HCT116 (cell line): Measurements from ENCODE around the gene RGS6. TPM values are rescaled to one million over a fixed set of nuclear protein-coding genes. Genes with fewer than 3 reads are reported as not detected.

Experiments used
- ATAC-seq: fragments of 200-7000 bp; cut with Tn5 transposase; 2 replicates; pipeline ENCODE4 v1.9.1; 2020; ENCODE audit warnings: mild to moderate bottlenecking, moderate library complexity
- BruUV-seq: library from RNA; stranded (reverse); fragments of 400-500 nt; replicated peaks from 2 replicates; lab custom pipeline; 2021; lab: Mats Ljungman, UMichigan
- CTCF ChIA-PET: fragments of 300-600 bp; sonication (Branson Sonifier 250); formaldehyde crosslinking; loops from one replicate; lab custom pipeline; 2021; ENCODE audit warnings: antibody characterized with exemption; lab: Charles Lee
- POLR2A ChIA-PET: fragments of 300-600, 350-600 bp; sonication (Branson Sonifier 250); formaldehyde crosslinking; loops from one replicate; lab custom pipeline; 2021; ENCODE audit warnings: antibody characterized with exemption; lab: Charles Lee
- RAD21 ChIA-PET, 2 experiments: fragments of 300-600 bp; sonication (Branson Sonifier 250); formaldehyde crosslinking; loops; one replicate each; lab custom pipeline; 2023; ENCODE audit warnings: low total read pairs in 2 of 2; ENCODE audit not compliant: uncharacterized antibody in 2 of 2, unreplicated experiment in 2 of 2, low non-redundant PET in 1 of 2; lab: Charles Lee
- DNase-seq: peaks from one replicate; pipeline ENCODE4 v3.0.0-alpha.2; 2010; ENCODE audit warnings: low read depth, low spot score
- H2AFZ ChIP-seq: fragments of 200-600 bp; shearing (Covaris generic), sonication (generic); 2 replicates; pipeline ENCODE4 v1.6.1; 2017; ENCODE audit warnings: low read depth, mixed run types, mixed read lengths, antibody characterized with exemption, low read length; ENCODE audit not compliant: poor library complexity, severe bottlenecking
- H3K27ac ChIP-seq: 2 replicates; pipeline ENCODE4 v1.5.1; 2012; ENCODE audit warnings: low read depth, low read length
- H3K27me3 ChIP-seq: fragments of 200-600 bp; sonication (generic); 2 replicates; pipeline ENCODE4 v1.6.1; 2016; ENCODE audit warnings: mixed run types, low read length, mixed read lengths; ENCODE audit not compliant: insufficient read depth
- H3K36me3 ChIP-seq, 2 experiments: fragments of 200-500 bp in 1 of 2; fragments of 200-600 bp in 1 of 2; sonication (Bioruptor generic) in 1 of 2; sonication (generic) in 1 of 2; 2 replicates each; pipeline versions ENCODE4 v1.5.1 to v1.6.1; 2014 to 2016; ENCODE audit warnings: low read length in 2 of 2, inconsistent platforms in 1 of 2, mixed read lengths in 1 of 2, mixed run types in 1 of 2; ENCODE audit not compliant: insufficient read depth in 2 of 2, control insufficient read depth in 1 of 2
- H3K4me1 ChIP-seq, 2 experiments: fragments of 200-600 bp in 1 of 2; sonication (generic) in 1 of 2; 2 replicates each; pipeline versions ENCODE4 v1.5.1 to v1.6.1; 2012 to 2017; ENCODE audit warnings: low read length in 2 of 2, inconsistent platforms in 1 of 2, mild to moderate bottlenecking in 1 of 2, mixed read lengths in 1 of 2, mixed run types in 1 of 2, moderate library complexity in 1 of 2; ENCODE audit not compliant: insufficient read depth in 2 of 2, control insufficient read depth in 1 of 2
- H3K4me2 ChIP-seq: fragments of 200-600 bp; sonication (generic); 2 replicates; pipeline ENCODE4 v1.6.1; 2017; ENCODE audit warnings: mixed run types, low read length, mixed read lengths
- H3K4me3 ChIP-seq, 2 experiments: fragments of 200-600 bp in 1 of 2; sonication (generic) in 1 of 2; replicated peaks in 1 of 2; 2 replicates each; pipeline ENCODE4 v1.5.1; 2011 to 2016; ENCODE audit warnings: low read length in 2 of 2, control low read depth in 1 of 2, low read depth in 1 of 2, mild to moderate bottlenecking in 1 of 2, mixed read lengths in 1 of 2, mixed run types in 1 of 2
- H3K79me2 ChIP-seq: fragments of 200-600 bp; sonication (generic); 2 replicates; pipeline ENCODE4 v1.6.1; 2017; ENCODE audit warnings: mild to moderate bottlenecking, mixed run types, low read length, moderate library complexity, mixed read lengths; ENCODE audit not compliant: insufficient read depth
- H3K9ac ChIP-seq: fragments of 200-600 bp; sonication (generic); 2 replicates; pipeline ENCODE4 v1.6.1; 2016; ENCODE audit warnings: low read length, mixed read lengths
- H3K9me2 ChIP-seq: fragments of 200-600 bp; sonication (generic), shearing (Covaris generic); 2 replicates; pipeline ENCODE4 v1.6.1; 2017; ENCODE audit warnings: mixed run types, mild to moderate bottlenecking, moderate library complexity; ENCODE audit not compliant: insufficient read depth
- H3K9me3 ChIP-seq, 2 experiments: fragments of 200-500 bp in 1 of 2; fragments of 200-600 bp in 1 of 2; sonication (Bioruptor generic) in 1 of 2; sonication (generic) in 1 of 2; 2 replicates each; pipeline ENCODE4 v1.6.1; 2014 to 2017; ENCODE audit warnings: low read length in 2 of 2, mixed read lengths in 2 of 2, inconsistent platforms in 1 of 2, low read depth in 1 of 2, mild to moderate bottlenecking in 1 of 2, mixed run types in 1 of 2, moderate library complexity in 1 of 2; ENCODE audit not compliant: control insufficient read depth in 1 of 2, insufficient read depth in 1 of 2
- H4K20me1 ChIP-seq: fragments of 200-600 bp; sonication (generic), shearing (Covaris generic); 2 replicates; pipeline ENCODE4 v1.6.1; 2017; ENCODE audit warnings: mixed run types, mild to moderate bottlenecking, moderate library complexity; ENCODE audit not compliant: insufficient read depth
- ATF3 ChIP-seq: IDR thresholded peaks from 2 replicates; pipeline ENCODE4 v1.6.1; 2012
- CBX3 ChIP-seq: IDR thresholded peaks from 2 replicates; pipeline ENCODE4 v1.6.1; 2012; ENCODE audit warnings: low read depth
- ELF1 ChIP-seq: IDR thresholded peaks from 2 replicates; pipeline ENCODE4 v1.6.1; 2012; ENCODE audit warnings: low read depth, borderline replicate concordance
- EZH2 ChIP-seq: fragments of 200-600 bp; sonication (generic); IDR thresholded peaks from 2 replicates; pipeline ENCODE4 v1.6.1; 2017; ENCODE audit warnings: antibody characterized with exemption, mixed run types
- EZH2phosphoT487 ChIP-seq: fragments of 200-600 bp; IDR thresholded peaks from 2 replicates; pipeline ENCODE4 v1.6.1; 2018; ENCODE audit warnings: antibody characterized with exemption, borderline replicate concordance
- FOSL1 ChIP-seq: IDR thresholded peaks from 2 replicates; pipeline ENCODE4 v1.6.1; 2012; ENCODE audit warnings: low read depth
- JUND ChIP-seq: IDR thresholded peaks from 2 replicates; pipeline ENCODE4 v1.6.1; 2012
- POLR2A ChIP-seq: IDR thresholded peaks from 2 replicates; pipeline ENCODE4 v1.7.0; 2011; ENCODE audit warnings: borderline replicate concordance; ENCODE audit not compliant: insufficient read depth, insufficient read length; ENCODE audit errors: extremely low read depth
- POLR2AphosphoS5 ChIP-seq: IDR thresholded peaks from 2 replicates; pipeline ENCODE4 v1.6.1; 2011; ENCODE audit warnings: mild to moderate bottlenecking, low read depth, low read length, moderate library complexity
- RAD21 ChIP-seq: IDR thresholded peaks from 2 replicates; pipeline ENCODE4 v1.6.1; 2012; ENCODE audit warnings: low read depth, mild to moderate bottlenecking
- REST ChIP-seq: IDR thresholded peaks from 2 replicates; pipeline ENCODE4 v1.6.1; 2012; ENCODE audit warnings: low read depth
- SIN3A ChIP-seq: IDR thresholded peaks from 2 replicates; pipeline ENCODE4 v1.6.1; 2012; ENCODE audit warnings: low read depth
- SRF ChIP-seq: IDR thresholded peaks from 2 replicates; pipeline ENCODE4 v1.6.1; 2012; ENCODE audit warnings: low read depth
- TCF7L2 ChIP-seq: IDR thresholded peaks from 2 replicates; pipeline ENCODE4 v1.7.0; 2011; ENCODE audit warnings: borderline replicate concordance, inconsistent platforms; ENCODE audit not compliant: insufficient read depth, insufficient read length; ENCODE audit errors: extremely low read depth
- YY1 ChIP-seq: IDR thresholded peaks from 2 replicates; pipeline ENCODE4 v1.6.1; 2011; ENCODE audit warnings: low read length, low read depth, moderate library complexity, mild to moderate bottlenecking; ENCODE audit not compliant: insufficient replicate concordance; ENCODE audit errors: extremely low read depth
- ZFX ChIP-seq: fragments of 450-650 bp; IDR thresholded peaks from 2 replicates; pipeline ENCODE4 v1.6.1; 2017
- ZNF274 ChIP-seq: fragments of 200-500 bp; sonication (Bioruptor generic); IDR thresholded peaks from 2 replicates; pipeline ENCODE4 v1.6.1; 2014; ENCODE audit warnings: mild to moderate bottlenecking, low read depth, low read length, inconsistent platforms
- intact Hi-C: fragments of 100-400 bp; cut with micrococcal nuclease; formaldehyde crosslinking; loops from 2 replicates; pipeline ENCODE4 v1.10.0; 2022
- total RNA-seq: library from RNA; stranded (reverse); gene quantifications from one replicate; pipeline ENCODE4 v1.2.1, GENCODE V29; 2021; ENCODE audit not compliant: unreplicated experiment

RGS6 gene
- total RNA-seq, 1 experiment from 2014 or later = 4.7 TPM

GRCh38 chr14:72418806-72419205 is 486.6 kb downstream of the RGS6 start:
- POLR2A ChIA-PET = no interaction called here
- RAD21 ChIA-PET = no interaction called here

GRCh38 chr14:72419226-72419775 is 487.1 kb downstream of the RGS6 start:
- no TSS peak for BruUV-seq
- no peak overlapping the region for H3K4me2 ChIP-seq
- H3K27me3 ChIP-seq = no peaks in the 10 kb centered on the region
- DNase-seq = no peak
- peaks cover 0 to 11% of the 10 kb centered on the region in 2 experiments; a peak in 2 of 4 replicates for H3K4me1 ChIP-seq
- no peaks in the 10 kb centered on the region for H4K20me1 ChIP-seq
- H3K36me3 ChIP-seq = no peaks in the 10 kb centered on the region
- no peak overlapping the region for H3K27ac ChIP-seq
- intact Hi-C loops = no loop called here
- H3K79me2 ChIP-seq = no peaks in the 10 kb centered on the region
- RAD21 ChIA-PET = no interaction called here
- no peak overlapping the region for H3K9ac ChIP-seq
- H3K9me3 ChIP-seq = no peaks in the 10 kb centered on the region
- POLR2A ChIA-PET = no interaction called here
- no peaks in the 10 kb centered on the region for H3K9me2 ChIP-seq
- CTCF ChIA-PET = interaction anchor here (1.0 to 2.3 kb wide), 2 partner anchors 14 to 396 kb away, joined by 3 to 10 read pairs; no protein-coding TSS in a partner anchor
- no peak overlapping the region for H3K4me3 ChIP-seq
- no peak overlapping the region for H2AFZ ChIP-seq
- no peak for ATAC-seq
- TF ChIP-seq FOSL1 (no peak), ZFX (no peak), POLR2AphosphoS5 (no peak), SIN3A (no peak), ATF3 (no peak), ELF1 (no peak), SRF (no peak), REST (no peak), CBX3 (no peak), TCF7L2 (no peak), JUND (no peak), EZH2 (no peak), EZH2phosphoT487 (no peak), POLR2A (no peak), RAD21 (no peak)

More at GRCh38 chr14:72418806-72419205, 486.6 kb downstream of the RGS6 start:
- Histone ChIP-seq H3K27me3 (no peaks in the 10 kb centered on the region), H3K4me3 (no peak overlapping the region), H3K9ac (no peak overlapping the region), H3K79me2 (no peaks in the 10 kb centered on the region), H3K4me1 (peaks cover 0 to 11% of the 10 kb centered on the region in 2 experiments; a peak in 2 of 4 replicates), H2AFZ (no peak overlapping the region), H3K9me3 (no peaks in the 10 kb centered on the region), H3K27ac (no peak overlapping the region), H3K4me2 (no peak overlapping the region), H3K9me2 (no peaks in the 10 kb centered on the region), H3K36me3 (no peaks in the 10 kb centered on the region), H4K20me1 (no peaks in the 10 kb centered on the region)
- no peak for TF ChIP-seq ZNF274
- no peak for TF ChIP-seq ELF1
- TF ChIP-seq RAD21 = no peak
- no peak for TF ChIP-seq JUND
- no peak for TF ChIP-seq YY1
- ATAC-seq (no peak), DNase-seq (no peak)
- no TSS peak for BruUV-seq
- CTCF ChIA-PET = interaction anchor here (1.0 to 2.3 kb wide), 2 partner anchors 14 to 395 kb away, joined by 3 to 10 read pairs; no protein-coding TSS in a partner anchor
- intact Hi-C loops = no loop called here
